ENCODE data around the gene PPP6R2.

Gene PPP6R2

DNA sequence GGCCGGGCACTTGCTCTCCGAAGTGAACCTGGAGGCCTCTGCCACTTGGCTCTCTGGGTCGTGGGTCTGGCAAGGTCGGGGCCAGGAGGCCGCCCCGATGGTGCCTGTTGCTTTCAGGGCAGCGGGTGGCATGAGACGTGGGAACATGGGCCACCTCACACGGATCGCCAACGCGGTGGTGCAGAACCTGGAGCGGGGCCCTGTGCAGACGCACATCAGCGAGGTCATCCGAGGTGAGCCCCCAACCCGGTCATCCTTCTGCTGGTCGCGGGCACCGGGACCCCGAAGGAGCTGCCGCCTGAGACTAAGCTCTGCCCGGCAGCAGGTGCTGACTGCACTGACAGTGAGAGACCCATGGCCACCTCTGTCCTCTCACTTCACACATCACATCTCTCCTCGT is 91.7 kb downstream of the PPP6R2 start:
- Histone ChIP-seq H3K27me3 (replicated peaks) (no peaks in the 10 kb centered on the region), H3K4me3 (ENCODE audit: low read depth, low read length) (no peak overlapping the region), H3K27ac (no peak overlapping the region), H3K36me3 (replicated peaks) (peaks cover 62% of the 10 kb centered on the region)
- TF ChIP-seq, protein P1, sequence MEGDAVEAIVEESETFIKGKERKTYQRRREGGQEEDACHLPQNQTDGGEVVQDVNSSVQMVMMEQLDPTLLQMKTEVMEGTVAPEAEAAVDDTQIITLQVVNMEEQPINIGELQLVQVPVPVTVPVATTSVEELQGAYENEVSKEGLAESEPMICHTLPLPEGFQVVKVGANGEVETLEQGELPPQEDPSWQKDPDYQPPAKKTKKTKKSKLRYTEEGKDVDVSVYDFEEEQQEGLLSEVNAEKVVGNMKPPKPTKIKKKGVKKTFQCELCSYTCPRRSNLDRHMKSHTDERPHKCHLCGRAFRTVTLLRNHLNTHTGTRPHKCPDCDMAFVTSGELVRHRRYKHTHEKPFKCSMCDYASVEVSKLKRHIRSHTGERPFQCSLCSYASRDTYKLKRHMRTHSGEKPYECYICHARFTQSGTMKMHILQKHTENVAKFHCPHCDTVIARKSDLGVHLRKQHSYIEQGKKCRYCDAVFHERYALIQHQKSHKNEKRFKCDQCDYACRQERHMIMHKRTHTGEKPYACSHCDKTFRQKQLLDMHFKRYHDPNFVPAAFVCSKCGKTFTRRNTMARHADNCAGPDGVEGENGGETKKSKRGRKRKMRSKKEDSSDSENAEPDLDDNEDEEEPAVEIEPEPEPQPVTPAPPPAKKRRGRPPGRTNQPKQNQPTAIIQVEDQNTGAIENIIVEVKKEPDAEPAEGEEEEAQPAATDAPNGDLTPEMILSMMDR (IDR thresholded peaks at IDR 0.05; ENCODE audit: low read depth, low read length, missing control alignments): no peak
- DNase-seq: no peak
- in situ Hi-C loops (cut with HindIII; ENCODE audit: low pct_ligation_motif_present, low sequenced_read_pairs): no loop called here

DNA sequence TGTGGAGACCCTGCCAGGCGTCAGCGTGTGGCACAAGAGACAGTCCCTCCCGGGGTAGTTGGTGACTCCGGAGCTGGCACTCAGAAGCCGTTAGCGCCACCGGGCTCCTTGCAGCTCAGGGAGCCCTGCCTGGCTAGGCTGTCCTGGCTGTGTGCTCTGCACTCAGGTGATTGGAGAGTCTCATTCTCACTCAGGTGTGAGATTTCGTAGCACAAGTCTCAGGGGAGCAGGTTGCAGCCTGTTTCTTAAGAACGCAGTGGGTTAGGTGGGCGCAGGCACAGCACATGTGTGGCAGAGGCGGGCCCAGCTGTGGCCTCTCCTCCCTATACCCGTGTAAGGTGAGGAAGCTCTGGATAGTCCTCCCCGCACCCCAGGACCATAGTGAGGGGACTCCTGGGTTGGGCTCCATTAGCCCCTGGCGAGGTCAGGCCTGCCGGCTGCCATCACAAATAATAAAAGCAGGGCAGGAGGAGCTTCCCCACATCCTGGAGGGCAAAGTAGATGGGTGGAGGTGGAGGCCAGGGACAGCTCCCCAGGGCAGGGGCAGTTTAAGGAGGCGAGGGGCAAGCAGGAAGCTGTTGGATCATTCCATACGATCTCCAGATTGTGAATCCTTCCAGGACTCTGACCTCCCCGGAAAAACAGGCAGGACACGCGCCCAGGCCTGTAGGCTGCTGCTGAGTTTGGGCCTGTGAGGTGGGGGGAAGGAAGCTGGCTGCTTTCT is 92.3 kb downstream of the PPP6R2 start:
- in situ Hi-C loops (cut with HindIII; ENCODE audit: low pct_ligation_motif_present, low sequenced_read_pairs): no loop called here
- TF ChIP-seq, protein P1 (IDR thresholded peaks at IDR 0.05; ENCODE audit: low read depth, low read length, missing control alignments): no peak
- H3K4me3 ChIP-seq (ENCODE audit: low read depth, low read length): no peak overlapping the region
- H3K27ac ChIP-seq: no peak overlapping the region
- peaks cover 63% of the 10 kb centered on the region for H3K36me3 ChIP-seq (replicated peaks)
- H3K27me3 ChIP-seq (replicated peaks): no peaks in the 10 kb centered on the region
- DNase-seq: no peak

DNA sequence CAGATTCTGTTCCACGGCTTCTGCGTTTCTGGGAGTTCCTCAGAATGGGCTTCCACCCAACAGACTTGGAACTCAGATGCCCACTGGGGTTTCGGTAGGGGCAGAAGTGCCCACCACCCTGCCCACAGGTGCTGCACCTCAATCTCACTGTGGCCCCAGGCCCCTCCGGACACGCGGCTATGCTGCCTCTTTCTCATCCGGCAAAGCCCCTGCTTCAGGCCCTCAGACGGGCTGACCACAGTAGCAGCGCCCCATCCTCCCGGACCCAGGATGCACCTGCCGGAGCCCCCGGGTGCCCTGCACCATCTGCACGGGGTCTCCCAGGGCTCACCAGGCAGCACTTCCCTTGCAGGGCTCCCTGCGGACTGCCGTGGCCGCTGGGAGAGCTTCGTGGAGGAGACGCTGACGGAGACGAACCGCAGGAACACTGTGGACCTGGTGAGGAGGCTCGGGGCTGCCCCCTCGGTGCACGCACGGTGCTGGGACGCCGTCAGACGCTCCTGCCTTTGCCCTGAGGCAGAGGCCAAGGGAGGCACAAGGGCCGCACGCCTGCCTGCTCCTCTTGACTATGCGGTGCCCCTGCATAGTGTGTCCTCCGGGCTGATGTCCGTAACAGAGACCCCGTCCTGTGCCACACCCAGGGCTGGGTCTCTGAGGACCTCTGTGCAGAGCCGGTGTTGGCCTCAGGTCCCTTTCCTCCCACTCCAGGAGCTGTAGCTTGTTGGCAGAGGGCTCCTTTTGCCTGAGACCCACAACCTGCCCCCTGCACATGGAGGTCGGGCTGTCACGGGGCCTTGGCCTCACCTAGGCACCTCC is 93.1 kb downstream of the PPP6R2 start:
- DNase-seq: no peak
- no peak overlapping the region for H3K27ac ChIP-seq
- H3K4me3 ChIP-seq (ENCODE audit: low read depth, low read length): no peak overlapping the region
- in situ Hi-C loops (cut with HindIII; ENCODE audit: low pct_ligation_motif_present, low sequenced_read_pairs): no loop called here
- TF ChIP-seq, protein P1 (IDR thresholded peaks at IDR 0.05; ENCODE audit: low read depth, low read length, missing control alignments): no peak
- H3K27me3 ChIP-seq (replicated peaks): no peaks in the 10 kb centered on the region
- H3K36me3 ChIP-seq (replicated peaks): peaks cover 65% of the 10 kb centered on the region

DNA sequence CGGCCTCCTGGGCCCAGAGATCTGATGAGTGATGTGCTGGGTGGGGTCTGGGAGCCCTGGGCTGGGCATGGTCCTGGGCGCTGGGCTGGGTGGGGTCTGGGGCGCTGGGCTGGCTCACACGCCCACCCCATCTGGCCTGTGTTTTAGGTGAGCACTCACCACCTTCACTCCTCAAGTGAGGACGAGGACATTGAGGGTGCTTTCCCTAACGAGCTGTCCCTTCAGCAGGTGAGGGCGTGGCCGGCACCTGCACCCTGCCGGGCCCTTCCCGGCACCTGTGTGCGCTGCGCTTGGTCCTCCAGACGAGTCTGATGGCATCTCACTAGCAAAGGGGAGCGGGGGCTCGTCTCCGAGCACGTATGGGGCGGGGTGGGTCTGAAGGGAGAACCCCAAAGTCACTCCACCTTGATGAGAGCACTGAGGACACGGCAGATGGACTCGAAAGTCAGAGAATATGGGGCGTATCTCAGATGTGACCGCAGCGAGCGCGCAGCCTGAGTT is 93.8 kb downstream of the PPP6R2 start:
- H3K36me3 ChIP-seq (replicated peaks): peaks cover 60% of the 10 kb centered on the region
- H3K27ac ChIP-seq: no peak overlapping the region
- no peak for DNase-seq
- in situ Hi-C loops (cut with HindIII; ENCODE audit: low pct_ligation_motif_present, low sequenced_read_pairs): no loop called here
- H3K27me3 ChIP-seq (replicated peaks): no peaks in the 10 kb centered on the region
- no peak overlapping the region for H3K4me3 ChIP-seq (ENCODE audit: low read depth, low read length)
- TF ChIP-seq, protein P1 (IDR thresholded peaks at IDR 0.05; ENCODE audit: low read depth, low read length, missing control alignments): no peak

DNA sequence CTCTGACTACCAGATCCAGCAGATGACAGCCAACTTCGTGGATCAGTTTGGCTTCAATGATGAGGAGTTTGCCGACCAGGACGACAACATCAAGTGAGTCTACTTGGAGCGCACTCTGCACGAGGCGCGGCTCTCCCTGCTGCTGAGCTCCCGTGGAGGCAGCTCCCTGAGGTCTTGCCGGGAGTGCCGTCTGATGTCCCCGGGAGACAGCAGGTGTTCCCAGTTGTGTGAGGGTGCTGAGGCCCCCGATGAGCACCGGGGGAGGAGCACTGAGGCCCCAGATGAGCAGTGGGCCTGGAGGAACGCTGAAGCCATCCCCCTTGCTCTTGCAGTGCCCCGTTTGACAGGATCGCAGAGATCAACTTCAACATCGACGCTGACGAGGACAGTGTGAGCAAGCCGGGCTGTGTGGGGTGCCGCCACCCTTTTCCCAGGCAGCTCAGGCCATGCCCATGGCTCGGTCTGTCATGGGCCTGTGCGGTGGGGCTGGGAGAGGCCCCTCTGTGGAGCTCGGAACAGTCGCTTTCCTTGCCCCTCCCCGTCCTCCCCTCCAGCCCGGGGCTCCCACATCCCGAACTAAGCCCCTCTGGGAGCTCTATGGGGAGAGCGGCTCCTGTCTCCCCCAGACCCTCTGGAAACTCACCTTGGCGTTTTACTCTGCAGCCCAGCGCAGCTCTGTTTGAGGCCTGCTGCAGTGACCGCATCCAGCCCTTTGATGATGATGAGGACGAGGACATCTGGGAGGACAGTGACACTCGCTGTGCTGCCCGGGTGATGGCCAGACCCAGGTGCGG is 94.6 kb downstream of the PPP6R2 start:
- Histone ChIP-seq H3K27ac (no peak overlapping the region), H3K4me3 (ENCODE audit: low read depth, low read length) (no peak overlapping the region), H3K27me3 (replicated peaks) (no peaks in the 10 kb centered on the region), H3K36me3 (replicated peaks) (peaks cover 51% of the 10 kb centered on the region)
- TF ChIP-seq, protein P1 (IDR thresholded peaks at IDR 0.05; ENCODE audit: low read depth, low read length, missing control alignments): no peak
- no peak for DNase-seq
- in situ Hi-C loops (cut with HindIII; ENCODE audit: low pct_ligation_motif_present, low sequenced_read_pairs): no loop called here

Measured in brain microvascular endothelial cell (primary cell).